Endodermal cell (in vitro differentiated cells): ENCODE results near the gene RAMACL. TPM values are rescaled to one million over a fixed set of nuclear protein-coding genes. Genes with fewer than 3 reads are reported as not detected.

Experiments used
- DNase-seq: peaks from one replicate; pipeline ENCODE4 v3.0.0-alpha.2; 2017
- H3K27ac ChIP-seq: 2 replicates; pipeline ENCODE4 v1.5.1; 2013; ENCODE audit warnings: mild to moderate bottlenecking, low read depth, low read length, moderate library complexity
- H3K27me3 ChIP-seq: 2 replicates; pipeline ENCODE4 v1.6.1; 2013; ENCODE audit warnings: mild to moderate bottlenecking, low read length, moderate library complexity; ENCODE audit not compliant: insufficient read depth, control insufficient read depth, poor library complexity, severe bottlenecking
- H3K36me3 ChIP-seq: 2 replicates; pipeline ENCODE4 v1.7.0; 2013; ENCODE audit warnings: mild to moderate bottlenecking, low read length, moderate library complexity; ENCODE audit not compliant: control insufficient read depth, insufficient read depth
- H3K4me1 ChIP-seq: one replicate; pipeline ENCODE4 v1.7.0; 2013; ENCODE audit warnings: low read length; ENCODE audit not compliant: control insufficient read depth, insufficient read depth
- H3K4me3 ChIP-seq: 2 replicates; pipeline ENCODE4 v1.5.1; 2013; ENCODE audit warnings: mild to moderate bottlenecking, low read length, moderate library complexity
- H3K9ac ChIP-seq: 2 replicates; pipeline ENCODE4 v1.6.1; 2013; ENCODE audit warnings: mild to moderate bottlenecking, low read length, moderate library complexity; ENCODE audit not compliant: poor library complexity, severe bottlenecking; ENCODE audit errors: extremely low read depth
- H3K9me3 ChIP-seq: 2 replicates; pipeline ENCODE4 v1.6.1; 2013; ENCODE audit warnings: mild to moderate bottlenecking, low read length, moderate library complexity; ENCODE audit not compliant: control insufficient read depth
- H3K27ac Mint-ChIP-seq: 2 replicates; pipeline ENCODE4 v1.8.0; 2020; ENCODE audit warnings: mixed read lengths
- H3K27me3 Mint-ChIP-seq: 2 replicates; pipeline ENCODE4 v1.8.0; 2021; ENCODE audit warnings: mild to moderate bottlenecking, mixed read lengths; ENCODE audit not compliant: insufficient read depth
- H3K36me3 Mint-ChIP-seq: 2 replicates; pipeline ENCODE4 v1.8.0; 2020; ENCODE audit warnings: low read depth, mixed read lengths
- H3K4me1 Mint-ChIP-seq: 2 replicates; pipeline ENCODE4 v1.8.0; 2020; ENCODE audit warnings: mixed read lengths
- H3K4me3 Mint-ChIP-seq: 2 replicates; pipeline ENCODE4 v1.8.0; 2020; ENCODE audit warnings: mild to moderate bottlenecking, moderate library complexity, mixed read lengths
- H3K9me3 Mint-ChIP-seq: 2 replicates; pipeline ENCODE4 v1.8.0; 2020; ENCODE audit warnings: mild to moderate bottlenecking, mixed read lengths
- CTCF ChIP-seq: fragments of 200-600 bp; sonication (generic); conservative IDR thresholded peaks from 2 replicates; pipeline ENCODE4 v1.5.0; 2021; ENCODE audit warnings: antibody characterized with exemption, mild to moderate bottlenecking
- WGBS, 2 experiments: methylation state at CpG; one replicate each; pipeline versions ENCODE4 v1.1.5 to v1.1.7; 2013; ENCODE audit warnings: missing lambda C conversion rate in 2 of 2, mixed read lengths in 1 of 2; ENCODE audit not compliant: insufficient coverage in 1 of 2, insufficient read length in 1 of 2; 5-methylcytosine and 5-hydroxymethylcytosine counted together
- total RNA-seq, 2 donors: library from RNA; stranded (reverse); fragmentation: NEBNext Ultra II Directional in 1 of 2; extraction: Animal tissue kit (Norgen Biotek cat#: 25700) in 1 of 2; gene quantifications; 2 replicates in 1 of 2; 3 replicates in 1 of 2; pipeline ENCODE4 v1.2.1, GENCODE V29; 2021

Gene RAMACL
- total RNA-seq, 2 donors from 2014 or later: 0.80 to 2.5 TPM

- H3K9ac ChIP-seq: no peak overlapping the region
- Mint-ChIP-seq H3K9me3 (peaks cover 21% of the 10 kb centered on the region), H3K27ac (no peak overlapping the region), H3K27me3 (no peaks in the 10 kb centered on the region), H3K4me3 (no peak overlapping the region), H3K4me1 (no peaks in the 10 kb centered on the region), H3K36me3 (peaks cover 21% of the 10 kb centered on the region)
- peak; percentile 28 for DNase-seq
- H3K27me3 ChIP-seq: no peaks in the 10 kb centered on the region
- no peaks in the 10 kb centered on the region for H3K36me3 ChIP-seq
- no peak overlapping the region for H3K4me3 ChIP-seq
- H3K9me3 ChIP-seq: peaks cover 6% of the 10 kb centered on the region
- WGBS, 2 experiments: 90 to 92% methylated on average over 5 to 11 of the region's 11 CpGs
- TF ChIP-seq CTCF: no peak
- H3K27ac ChIP-seq: no peak overlapping the region
- no peaks in the 10 kb centered on the region for H3K4me1 ChIP-seq
These were observed 5.4 kb downstream of the RAMACL start for GRCh38 chr6:166581091-166581511.

- Mint-ChIP-seq H3K9me3 (peaks cover 26% of the 10 kb centered on the region), H3K4me1 (no peaks in the 10 kb centered on the region), H3K36me3 (peaks cover 24% of the 10 kb centered on the region), H3K4me3 (no peak overlapping the region), H3K27me3 (no peaks in the 10 kb centered on the region), H3K27ac (no peak overlapping the region)
- H3K4me3 ChIP-seq: no peak overlapping the region
- H3K9me3 ChIP-seq: peaks cover 6% of the 10 kb centered on the region
- no peaks in the 10 kb centered on the region for H3K4me1 ChIP-seq
- peak; percentile 35 for DNase-seq
- no peaks in the 10 kb centered on the region for H3K27me3 ChIP-seq
- H3K27ac ChIP-seq: no peak overlapping the region
- no peaks in the 10 kb centered on the region for H3K36me3 ChIP-seq
- no peak for TF ChIP-seq CTCF
- WGBS, 2 experiments: 92 to 93% methylated on average over 9 to 17 of the region's 17 CpGs
- no peak overlapping the region for H3K9ac ChIP-seq
These were observed 6.1 kb downstream of the RAMACL start for GRCh38 chr6:166580076-166581050.

- Histone ChIP-seq H3K4me3 (no peak overlapping the region), H3K4me1 (no peaks in the 10 kb centered on the region), H3K36me3 (no peaks in the 10 kb centered on the region), H3K9me3 (peaks cover 6% of the 10 kb centered on the region), H3K27me3 (no peaks in the 10 kb centered on the region), H3K9ac (no peak overlapping the region), H3K27ac (no peak overlapping the region)
- peak; percentile 31 for DNase-seq
- peaks cover 27% of the 10 kb centered on the region for H3K9me3 Mint-ChIP-seq
- H3K27me3 Mint-ChIP-seq: no peaks in the 10 kb centered on the region
- no peaks in the 10 kb centered on the region for H3K4me1 Mint-ChIP-seq
- H3K36me3 Mint-ChIP-seq: peaks cover 30% of the 10 kb centered on the region
- WGBS, 2 experiments: 92 to 94% methylated on average over 6 to 9 of the region's 9 CpGs
- no peak overlapping the region for H3K4me3 Mint-ChIP-seq
- no peak for TF ChIP-seq CTCF
- no peak overlapping the region for H3K27ac Mint-ChIP-seq
These were observed 7.1 kb downstream of the RAMACL start for GRCh38 chr6:166579237-166579850.
